ENCODE measurements around the gene FGFR4.

Gene FGFR4

GRCh38 chr5:177132136-177133095 lies 45.7 kb downstream of the FGFR4 start:
- DNase-seq (ENCODE audit: low spot score): peak; percentile 45

GRCh38 chr5:177133096-177133852 lies 46.6 kb downstream of the FGFR4 start, which contains the start of gene NSD1:
NSD1 (plus strand) TSS chr5:177133773; CDS start chr5:177135104, 1,331 bp downstream.
- peak; percentile 95 for DNase-seq (ENCODE audit: low spot score)

- DNase-seq (ENCODE audit: low spot score): peak; percentile 52
These were observed 47.4 kb downstream of the FGFR4 start for GRCh38 chr5:177133853-177134696.

- no peak for DNase-seq (ENCODE audit: low spot score)
These were observed 48.0 kb downstream of the FGFR4 start for GRCh38 chr5:177134697-177135225.

GRCh38 chr5:177140312-177140711 lies 53.6 kb downstream of the FGFR4 start:
- no peak for DNase-seq (ENCODE audit: low spot score)

GRCh38 chr5:177141496-177141895 lies 54.8 kb downstream of the FGFR4 start:
- DNase-seq (ENCODE audit: low spot score): no peak

GRCh38 chr5:177142098-177142611 lies 55.4 kb downstream of the FGFR4 start:
- DNase-seq (ENCODE audit: low spot score): no peak

GRCh38 chr5:177142778-177143177 lies 56.1 kb downstream of the FGFR4 start:
- no peak for DNase-seq (ENCODE audit: low spot score)

GRCh38 chr5:177146891-177147638 lies 60.4 kb downstream of the FGFR4 start:
- no peak for DNase-seq (ENCODE audit: low spot score)

Data from Ammon's horn (tissue), 1 donor.